Panc1 (cell line): Measurements from ENCODE around the gene KIF21B. TPM values are rescaled to one million over a fixed set of nuclear protein-coding genes. Genes with fewer than 3 reads are reported as not detected.

Experiments
- ATAC-seq: fragments of 200-7000 bp; cut with Tn5 transposase; 2 replicates; pipeline ENCODE4 v1.9.1; 2020; ENCODE audit warnings: mild to moderate bottlenecking, moderate library complexity
- BruUV-seq: library from RNA; stranded (reverse); fragments of 400-500 nt; replicated peaks from 2 replicates; lab custom pipeline; 2021; lab: Mats Ljungman, UMichigan
- CTCF ChIA-PET: fragments of 300-600 bp; sonication (Branson Sonifier 250); formaldehyde crosslinking; loops from one replicate; lab custom pipeline; 2022; ENCODE audit warnings: antibody characterized with exemption; lab: Charles Lee
- POLR2A ChIA-PET: fragments of 300-600 bp; sonication (Branson Sonifier 250); formaldehyde crosslinking; loops from one replicate; lab custom pipeline; 2022; ENCODE audit warnings: antibody characterized with exemption; lab: Charles Lee
- DNase-seq: peaks from one replicate; pipeline ENCODE4 v3.0.0-alpha.2; 2010; ENCODE audit warnings: low read depth, low spot score
- H3K27ac ChIP-seq: 2 replicates; pipeline ENCODE4 v1.5.1; 2011; ENCODE audit warnings: mild to moderate bottlenecking, low read length, inconsistent platforms
- H3K27me3 ChIP-seq: fragments of 200-500 bp; sonication (Bioruptor generic); 2 replicates; pipeline ENCODE4 v1.6.0; 2014; ENCODE audit warnings: low read length, inconsistent platforms; ENCODE audit not compliant: control insufficient read depth, insufficient read depth
- H3K36me3 ChIP-seq: fragments of 200-500 bp; sonication (Bioruptor generic); 2 replicates; pipeline ENCODE4 v1.5.1; 2014; ENCODE audit warnings: inconsistent platforms, mild to moderate bottlenecking, low read length, moderate library complexity; ENCODE audit not compliant: control insufficient read depth, insufficient read depth
- H3K4me1 ChIP-seq: 2 replicates; pipeline ENCODE4 v1.5.1; 2011; ENCODE audit warnings: inconsistent platforms, mild to moderate bottlenecking, low read length, moderate library complexity; ENCODE audit not compliant: control insufficient read depth, insufficient read depth
- H3K4me3 ChIP-seq, 2 experiments: 2 replicates each; pipeline ENCODE4 v1.5.1; 2011 to 2012; ENCODE audit warnings: low read depth in 2 of 2, low read length in 2 of 2, mild to moderate bottlenecking in 2 of 2, inconsistent platforms in 1 of 2, moderate library complexity in 1 of 2
- H3K9me3 ChIP-seq: fragments of 200-500 bp; sonication (Bioruptor generic); 2 replicates; pipeline ENCODE4 v1.5.1; 2014; ENCODE audit warnings: low read depth, mild to moderate bottlenecking, inconsistent platforms, low read length, moderate library complexity; ENCODE audit not compliant: control insufficient read depth, insufficient read depth
- CTCF ChIP-seq: fragments of 450-650 bp; IDR thresholded peaks from 2 replicates; pipeline ENCODE4 v1.5.1; 2017; ENCODE audit warnings: mild to moderate bottlenecking
- POLR2AphosphoS5 ChIP-seq: IDR thresholded peaks from 2 replicates; pipeline ENCODE4 v1.6.1; 2012; ENCODE audit warnings: mild to moderate bottlenecking, low read depth, low read length, moderate library complexity
- REST ChIP-seq, 2 experiments: IDR thresholded peaks; 2 replicates each; pipeline ENCODE4 v1.6.1; 2011 to 2012; ENCODE audit warnings: low read depth in 2 of 2, control low read depth in 1 of 2, low read length in 1 of 2, mild to moderate bottlenecking in 1 of 2, moderate library complexity in 1 of 2; ENCODE audit not compliant: insufficient read depth in 1 of 2
- SIN3A ChIP-seq: IDR thresholded peaks from 2 replicates; pipeline ENCODE4 v1.6.1; 2012; ENCODE audit warnings: low read depth, mild to moderate bottlenecking, low read length, moderate library complexity, borderline replicate concordance; ENCODE audit not compliant: insufficient read depth
- TCF7L2 ChIP-seq: IDR thresholded peaks from 2 replicates; pipeline ENCODE4 v1.6.1; 2011; ENCODE audit warnings: mild to moderate bottlenecking, low read depth, low read length, inconsistent platforms
- in situ Hi-C: cut with HindIII; loops from 2 replicates; pipeline ENCODE4 v1.10.0; 2016; ENCODE audit warnings: low sequenced_read_pairs, low pct_unique_long_range_greater_than_20kb
- intact Hi-C: fragments of 100-400 bp; cut with micrococcal nuclease; formaldehyde crosslinking; loops from one replicate; pipeline ENCODE4 v1.10.0; 2022; ENCODE audit not compliant: unreplicated experiment
- total RNA-seq: library from RNA; stranded (reverse); gene quantifications from one replicate; pipeline ENCODE4 v1.2.1, GENCODE V29; 2021; ENCODE audit not compliant: unreplicated experiment

KIF21B gene
- total RNA-seq, 1 experiment from 2014 or later, result 0.46 TPM

GRCh38 chr1:201066986-201067385 lies 43.5 kb upstream of the KIF21B start:
- ChIA-PET CTCF (no interaction called here), POLR2A (no interaction called here)
- H3K9me3 ChIP-seq, result no peaks in the 10 kb centered on the region
- H3K36me3 ChIP-seq, result no peaks in the 10 kb centered on the region
- H3K27me3 ChIP-seq, result peaks cover 9% of the 10 kb centered on the region; the same call in 1 of the 2 replicates
- no peak for DNase-seq
- BruUV-seq, result no TSS peak
- ATAC-seq, result no peak
- H3K27ac ChIP-seq, result no peak overlapping the region
- TF ChIP-seq REST (IDR thresholded peaks at IDR 0.05; ENCODE audit: insufficient read depth in 1 of 2, low read depth in 2 of 2, low read length in 1 of 2) (no peak), CTCF (no peak), POLR2AphosphoS5 (no peak), TCF7L2 (no peak), SIN3A (no peak)
- intact Hi-C loops, result no loop called here
- no peaks in the 10 kb centered on the region for H3K4me1 ChIP-seq
- H3K4me3 ChIP-seq, result no peak overlapping the region
- in situ Hi-C loops, result no loop called here

DNA sequence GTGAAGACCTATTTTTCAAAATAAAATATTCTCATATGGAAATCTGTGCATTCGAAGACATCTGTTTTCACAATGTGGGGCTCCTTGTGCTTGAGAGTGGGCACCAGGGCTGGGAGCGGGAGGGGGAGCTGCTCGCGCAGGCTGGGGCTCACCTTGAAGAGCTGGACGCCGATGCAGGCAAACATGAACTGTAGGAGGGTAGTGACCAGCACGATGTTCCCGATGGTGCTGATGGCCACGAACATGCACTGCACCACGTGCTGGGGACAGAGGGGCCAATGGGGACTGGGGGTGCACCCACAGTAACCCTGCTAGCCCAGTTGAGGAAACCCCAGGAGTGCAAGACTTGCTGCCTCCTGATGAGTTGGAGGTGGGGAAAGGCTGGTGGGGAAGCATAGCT lies 42.2 kb upstream of the KIF21B start:
- peaks cover 4% of the 10 kb centered on the region; the same call in 1 of the 2 replicates for H3K27me3 ChIP-seq
- no TSS peak for BruUV-seq
- TF ChIP-seq TCF7L2 (no peak), CTCF (no peak), REST (IDR thresholded peaks at IDR 0.05; ENCODE audit: insufficient read depth in 1 of 2, low read depth in 2 of 2, low read length in 1 of 2) (no peak), SIN3A (no peak), POLR2AphosphoS5 (no peak)
- intact Hi-C loops (no loop called here), in situ Hi-C loops (no loop called here)
- ATAC-seq (no peak), DNase-seq (no peak)
- H3K27ac ChIP-seq, result no peak overlapping the region
- H3K9me3 ChIP-seq, result no peaks in the 10 kb centered on the region
- H3K4me1 ChIP-seq, result no peaks in the 10 kb centered on the region
- ChIA-PET CTCF (no interaction called here), POLR2A (no interaction called here)
- H3K36me3 ChIP-seq, result no peaks in the 10 kb centered on the region
- no peak overlapping the region for H3K4me3 ChIP-seq
